SK-N-SH (cell line): ENCODE measurements around the gene CYSTM1. TPM values are rescaled to one million over a fixed set of nuclear protein-coding genes. Genes with fewer than 3 reads are reported as not detected.

Source experiments
- CTCF ChIA-PET: fragments of 300-600, 350-600 bp; formaldehyde crosslinking; extraction: SDS; loops from one replicate; lab custom pipeline; 2021; lab: Yijun Ruan, JAX
- POLR2A ChIA-PET: fragments of 350-600 bp; sonication (Branson Sonifier 250); formaldehyde crosslinking; extraction: SDS; loops from one replicate; lab custom pipeline; 2020; ENCODE audit warnings: antibody characterized with exemption, inconsistent platforms; lab: Yijun Ruan, JAX
- DNase-seq: peaks from one replicate; pipeline ENCODE4 v3.0.0; 2012
- H2AFZ ChIP-seq: fragments of 200-600 bp; sonication (generic); 2 replicates; pipeline ENCODE4 v1.8.1; 2016; ENCODE audit warnings: antibody characterized with exemption, mild to moderate bottlenecking, low read depth
- H3F3A ChIP-seq: fragments of 200-600 bp; sonication (generic); replicated peaks from 2 replicates; pipeline ENCODE3; 2016; ENCODE audit warnings: antibody characterized with exemption, mild to moderate bottlenecking; ENCODE audit not compliant: insufficient read depth
- H3K27ac ChIP-seq, 2 experiments: fragments of 200-500 bp in 1 of 2; fragments of 200-600 bp in 1 of 2; sonication (Bioruptor generic) in 1 of 2; sonication (generic), shearing (Covaris generic) in 1 of 2; 2 replicates each; pipeline versions ENCODE4 v1.5.1 to v1.6.1; 2014 to 2016; ENCODE audit warnings: low read depth in 2 of 2, inconsistent platforms in 1 of 2, low read length in 1 of 2, mild to moderate bottlenecking in 1 of 2, mixed read lengths in 1 of 2
- H3K27me3 ChIP-seq: fragments of 200-600 bp; sonication (generic), shearing (Covaris generic); 2 replicates; pipeline ENCODE4 v1.6.1; 2016; ENCODE audit warnings: mixed run types; ENCODE audit not compliant: insufficient read depth
- H3K36me3 ChIP-seq, 2 experiments: fragments of 200-500 bp in 1 of 2; fragments of 200-600 bp in 1 of 2; sonication (Bioruptor generic) in 1 of 2; sonication (generic) in 1 of 2; replicated peaks in 1 of 2; 2 replicates each; pipeline versions ENCODE3 to v1.5.1; 2014 to 2016; ENCODE audit warnings: low read length in 1 of 2, mild to moderate bottlenecking in 1 of 2; ENCODE audit not compliant: insufficient read depth in 2 of 2, control insufficient read depth in 1 of 2
- H3K4me1 ChIP-seq, 2 experiments: fragments of 200-500 bp in 1 of 2; fragments of 200-600 bp in 1 of 2; sonication (Bioruptor generic) in 1 of 2; sonication (generic), shearing (Covaris generic) in 1 of 2; 2 replicates each; pipeline versions ENCODE4 v1.5.1 to v1.6.1; 2014 to 2016; ENCODE audit warnings: low read depth in 1 of 2, low read length in 1 of 2, mixed run types in 1 of 2; ENCODE audit not compliant: insufficient read depth in 2 of 2, control insufficient read depth in 1 of 2
- H3K4me2 ChIP-seq: fragments of 200-600 bp; sonication (generic), shearing (Covaris generic); 2 replicates; pipeline ENCODE4 v1.6.1; 2017; ENCODE audit warnings: mixed run types
- H3K4me3 ChIP-seq, 2 experiments: fragments of 200-500 bp in 1 of 2; fragments of 200-600 bp in 1 of 2; sonication (Bioruptor generic) in 1 of 2; sonication (generic), shearing (Covaris generic) in 1 of 2; 2 replicates each; pipeline versions ENCODE4 v1.5.1 to v1.8.1; 2014 to 2016; ENCODE audit warnings: low read depth in 2 of 2, inconsistent platforms in 1 of 2, low read length in 1 of 2, mild to moderate bottlenecking in 1 of 2, mixed read lengths in 1 of 2, moderate library complexity in 1 of 2
- H3K79me2 ChIP-seq: fragments of 200-600 bp; sonication (generic); 2 replicates; pipeline ENCODE4 v1.8.1; 2017; ENCODE audit warnings: mild to moderate bottlenecking; ENCODE audit not compliant: insufficient read depth
- H3K9ac ChIP-seq: fragments of 200-600 bp; sonication (generic); 2 replicates; pipeline ENCODE4 v1.6.1; 2017; ENCODE audit warnings: mixed run types
- H3K9me2 ChIP-seq: fragments of 200-600 bp; sonication (generic); 2 replicates; pipeline ENCODE4 v1.6.1; 2017; ENCODE audit warnings: mixed run types
- H3K9me3 ChIP-seq: fragments of 200-600 bp; sonication (generic); 2 replicates; pipeline ENCODE4 v1.6.1; 2017; ENCODE audit warnings: mixed run types, mild to moderate bottlenecking, moderate library complexity
- H4K20me1 ChIP-seq: fragments of 200-600 bp; sonication (generic); 2 replicates; pipeline ENCODE4 v1.6.1; 2017; ENCODE audit warnings: mild to moderate bottlenecking, mixed run types; ENCODE audit not compliant: insufficient read depth
- EP300 ChIP-seq, 2 experiments: IDR thresholded peaks; 2 replicates each; pipeline versions ENCODE4 v1.4.0 to v1.6.1; 2012; ENCODE audit warnings: borderline replicate concordance in 1 of 2, low read depth in 1 of 2, low read length in 1 of 2
- FOXJ3 ChIP-seq: sonication (generic); formaldehyde crosslinking; IDR thresholded peaks from 2 replicates; pipeline ENCODE4 v1.5.1; 2020; ENCODE audit warnings: mild to moderate bottlenecking, missing genetic modification reagents
- NFIC ChIP-seq: IDR thresholded peaks from 2 replicates; pipeline ENCODE4 v1.4.0; 2012; ENCODE audit warnings: borderline replicate concordance
- POLR2AphosphoS5 ChIP-seq: IDR thresholded peaks from 2 replicates; pipeline ENCODE4 v1.6.1; 2012; ENCODE audit warnings: low read depth, low read length
- RAD21 ChIP-seq: IDR thresholded peaks from 2 replicates; pipeline ENCODE4 v1.6.1; 2012; ENCODE audit warnings: mild to moderate bottlenecking, low read length
- RCOR1 ChIP-seq: fragments of 150-350 bp; IDR thresholded peaks from 2 replicates; pipeline ENCODE4 v1.6.1; 2017; ENCODE audit warnings: antibody characterized with exemption, low read length
- TAF1 ChIP-seq: IDR thresholded peaks from 2 replicates; pipeline ENCODE4 v1.6.1; 2012; ENCODE audit warnings: low read depth, mild to moderate bottlenecking, low read length, moderate library complexity, borderline replicate concordance
- TCF12 ChIP-seq: IDR thresholded peaks from 2 replicates; pipeline ENCODE4 v1.4.0; 2012
- YY1 ChIP-seq: IDR thresholded peaks from 2 replicates; pipeline ENCODE4 v1.4.0; 2012; ENCODE audit warnings: low read depth, mild to moderate bottlenecking
- WGBS: methylation state at CpG from one replicate; pipeline ENCODE4 v1.1.6; 2017; ENCODE audit warnings: low lambda C conversion rate; 5-methylcytosine and 5-hydroxymethylcytosine counted together
- polyA plus RNA-seq, 3 experiments: library from polyadenylated mRNA; depleted of rRNA; stranded (reverse); fragments of >200 nt; gene quantifications; 2 replicates each; pipeline ENCODE4 v1.2.3, GENCODE V29; 2012
- TF ChIP-seq, protein P1 (sequence below): IDR thresholded peaks from 2 replicates; pipeline ENCODE4 v1.4.0; 2012; ENCODE audit warnings: low read depth, borderline replicate concordance
- TF ChIP-seq, protein P2 (sequence below): IDR thresholded peaks from 2 replicates; pipeline ENCODE4; 2012
- TF ChIP-seq, protein P3 (sequence below): IDR thresholded peaks from 2 replicates; pipeline ENCODE4 v1.4.0; 2012; ENCODE audit warnings: low read depth
- TF ChIP-seq, protein P4 (sequence below): IDR thresholded peaks from 2 replicates; pipeline ENCODE4 v1.6.1; 2012; ENCODE audit warnings: mild to moderate bottlenecking, low read depth, low read length, moderate library complexity
- TF ChIP-seq, protein P5 (sequence below): IDR thresholded peaks from 2 replicates; pipeline ENCODE4 v1.4.0; 2012; ENCODE audit warnings: low read depth, borderline replicate concordance

Gene CYSTM1
- polyA plus RNA-seq, 1 of the 3 experiments (the other 2 are of a cell fraction): 27.1 TPM

DNA sequence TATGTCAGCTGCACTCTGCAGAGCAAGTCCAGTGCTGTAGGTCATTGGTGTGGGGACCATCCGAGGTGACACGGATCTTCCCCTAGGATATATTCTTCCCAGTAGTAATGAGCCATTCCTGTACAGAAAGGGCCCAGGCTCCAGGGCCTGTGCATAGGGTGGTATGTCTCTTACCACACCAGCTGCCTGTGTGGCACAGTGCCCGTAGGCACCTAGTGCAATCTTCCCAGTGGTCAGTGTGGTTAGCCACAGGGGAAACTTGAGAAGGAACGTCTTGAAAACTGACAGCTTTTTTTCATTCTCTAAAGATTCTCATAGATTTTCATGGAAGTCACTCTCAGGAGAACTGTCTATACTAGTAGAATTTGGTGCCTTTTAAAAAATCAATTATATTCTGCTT, 39.8 kb downstream of the CYSTM1 start (continued):
- TF ChIP-seq NFIC (peak; percentile 92), TCF12 (peak; percentile 92), RAD21 (no peak), YY1 (no peak)
- TF ChIP-seq, protein P1, sequence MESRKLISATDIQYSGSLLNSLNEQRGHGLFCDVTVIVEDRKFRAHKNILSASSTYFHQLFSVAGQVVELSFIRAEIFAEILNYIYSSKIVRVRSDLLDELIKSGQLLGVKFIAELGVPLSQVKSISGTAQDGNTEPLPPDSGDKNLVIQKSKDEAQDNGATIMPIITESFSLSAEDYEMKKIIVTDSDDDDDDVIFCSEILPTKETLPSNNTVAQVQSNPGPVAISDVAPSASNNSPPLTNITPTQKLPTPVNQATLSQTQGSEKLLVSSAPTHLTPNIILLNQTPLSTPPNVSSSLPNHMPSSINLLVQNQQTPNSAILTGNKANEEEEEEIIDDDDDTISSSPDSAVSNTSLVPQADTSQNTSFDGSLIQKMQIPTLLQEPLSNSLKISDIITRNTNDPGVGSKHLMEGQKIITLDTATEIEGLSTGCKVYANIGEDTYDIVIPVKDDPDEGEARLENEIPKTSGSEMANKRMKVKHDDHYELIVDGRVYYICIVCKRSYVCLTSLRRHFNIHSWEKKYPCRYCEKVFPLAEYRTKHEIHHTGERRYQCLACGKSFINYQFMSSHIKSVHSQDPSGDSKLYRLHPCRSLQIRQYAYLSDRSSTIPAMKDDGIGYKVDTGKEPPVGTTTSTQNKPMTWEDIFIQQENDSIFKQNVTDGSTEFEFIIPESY: 0 out of 2 replicates have a peak, but pooled peaks have one; percentile 19
- TF ChIP-seq, protein P2, sequence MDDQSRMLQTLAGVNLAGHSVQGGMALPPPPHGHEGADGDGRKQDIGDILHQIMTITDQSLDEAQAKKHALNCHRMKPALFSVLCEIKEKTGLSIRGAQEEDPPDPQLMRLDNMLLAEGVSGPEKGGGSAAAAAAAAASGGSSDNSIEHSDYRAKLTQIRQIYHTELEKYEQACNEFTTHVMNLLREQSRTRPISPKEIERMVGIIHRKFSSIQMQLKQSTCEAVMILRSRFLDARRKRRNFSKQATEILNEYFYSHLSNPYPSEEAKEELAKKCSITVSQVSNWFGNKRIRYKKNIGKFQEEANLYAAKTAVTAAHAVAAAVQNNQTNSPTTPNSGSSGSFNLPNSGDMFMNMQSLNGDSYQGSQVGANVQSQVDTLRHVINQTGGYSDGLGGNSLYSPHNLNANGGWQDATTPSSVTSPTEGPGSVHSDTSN: peak; percentile 79

DNA sequence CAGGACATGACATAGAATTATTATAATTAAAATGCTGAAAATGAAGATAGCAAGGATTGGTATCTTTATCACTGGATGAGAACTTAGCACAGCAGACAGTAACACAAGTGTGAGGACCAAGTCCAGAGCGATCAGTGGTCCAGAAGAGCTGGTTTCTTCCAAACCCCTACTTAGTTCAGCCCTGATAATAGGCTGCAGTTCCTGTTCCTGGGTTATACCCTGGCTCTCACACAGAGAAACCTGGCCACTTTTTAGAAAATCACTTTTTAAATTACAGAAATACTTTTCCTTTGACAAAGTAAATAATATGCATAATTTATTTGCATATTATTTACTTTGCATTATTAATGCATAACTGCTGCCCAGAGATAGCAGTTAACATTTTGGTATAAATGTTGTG, 40.3 kb downstream of the CYSTM1 start:
- ChIA-PET CTCF (interaction anchor here (1.5 to 1.9 kb wide), 3 partner anchors 25 to 29 kb away, joined by 3 to 10 read pairs (median 4); no protein-coding TSS in a partner anchor), POLR2A (no interaction called here)
- H3K36me3 ChIP-seq: no peaks in the 10 kb centered on the region
- no peak overlapping the region for H3K27ac ChIP-seq
- H3K27me3 ChIP-seq: no peaks in the 10 kb centered on the region
- no peaks in the 10 kb centered on the region for H3K79me2 ChIP-seq
- no peak for DNase-seq
- 100% methylated on average over 1 of the region's 1 CpG for WGBS
- no peak overlapping the region for H3K9ac ChIP-seq
- no peak overlapping the region for H2AFZ ChIP-seq
- no peaks in the 10 kb centered on the region for H3K9me3 ChIP-seq
- H3F3A ChIP-seq: peaks cover 12% of the 10 kb centered on the region
- H3K4me1 ChIP-seq: peaks cover 11 to 36% of the 10 kb centered on the region in 2 experiments
- no peaks in the 10 kb centered on the region for H4K20me1 ChIP-seq
- TF ChIP-seq, protein P3, sequence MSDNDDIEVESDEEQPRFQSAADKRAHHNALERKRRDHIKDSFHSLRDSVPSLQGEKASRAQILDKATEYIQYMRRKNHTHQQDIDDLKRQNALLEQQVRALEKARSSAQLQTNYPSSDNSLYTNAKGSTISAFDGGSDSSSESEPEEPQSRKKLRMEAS: no peak
- TF ChIP-seq RCOR1: no peak
- no peak for TF ChIP-seq EP300 (IDR thresholded peaks at IDR 0.05; ENCODE audit: borderline replicate concordance in 1 of 2, low read depth in 1 of 2, low read length in 1 of 2)
- TF ChIP-seq, protein P2: no peak
- TF ChIP-seq TAF1: no peak
- TF ChIP-seq, protein P4, sequence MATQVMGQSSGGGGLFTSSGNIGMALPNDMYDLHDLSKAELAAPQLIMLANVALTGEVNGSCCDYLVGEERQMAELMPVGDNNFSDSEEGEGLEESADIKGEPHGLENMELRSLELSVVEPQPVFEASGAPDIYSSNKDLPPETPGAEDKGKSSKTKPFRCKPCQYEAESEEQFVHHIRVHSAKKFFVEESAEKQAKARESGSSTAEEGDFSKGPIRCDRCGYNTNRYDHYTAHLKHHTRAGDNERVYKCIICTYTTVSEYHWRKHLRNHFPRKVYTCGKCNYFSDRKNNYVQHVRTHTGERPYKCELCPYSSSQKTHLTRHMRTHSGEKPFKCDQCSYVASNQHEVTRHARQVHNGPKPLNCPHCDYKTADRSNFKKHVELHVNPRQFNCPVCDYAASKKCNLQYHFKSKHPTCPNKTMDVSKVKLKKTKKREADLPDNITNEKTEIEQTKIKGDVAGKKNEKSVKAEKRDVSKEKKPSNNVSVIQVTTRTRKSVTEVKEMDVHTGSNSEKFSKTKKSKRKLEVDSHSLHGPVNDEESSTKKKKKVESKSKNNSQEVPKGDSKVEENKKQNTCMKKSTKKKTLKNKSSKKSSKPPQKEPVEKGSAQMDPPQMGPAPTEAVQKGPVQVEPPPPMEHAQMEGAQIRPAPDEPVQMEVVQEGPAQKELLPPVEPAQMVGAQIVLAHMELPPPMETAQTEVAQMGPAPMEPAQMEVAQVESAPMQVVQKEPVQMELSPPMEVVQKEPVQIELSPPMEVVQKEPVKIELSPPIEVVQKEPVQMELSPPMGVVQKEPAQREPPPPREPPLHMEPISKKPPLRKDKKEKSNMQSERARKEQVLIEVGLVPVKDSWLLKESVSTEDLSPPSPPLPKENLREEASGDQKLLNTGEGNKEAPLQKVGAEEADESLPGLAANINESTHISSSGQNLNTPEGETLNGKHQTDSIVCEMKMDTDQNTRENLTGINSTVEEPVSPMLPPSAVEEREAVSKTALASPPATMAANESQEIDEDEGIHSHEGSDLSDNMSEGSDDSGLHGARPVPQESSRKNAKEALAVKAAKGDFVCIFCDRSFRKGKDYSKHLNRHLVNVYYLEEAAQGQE: no peak
- no peak for TF ChIP-seq FOXJ3
- TF ChIP-seq YY1: no peak
- TF ChIP-seq POLR2AphosphoS5: no peak
- TF ChIP-seq, protein P5, sequence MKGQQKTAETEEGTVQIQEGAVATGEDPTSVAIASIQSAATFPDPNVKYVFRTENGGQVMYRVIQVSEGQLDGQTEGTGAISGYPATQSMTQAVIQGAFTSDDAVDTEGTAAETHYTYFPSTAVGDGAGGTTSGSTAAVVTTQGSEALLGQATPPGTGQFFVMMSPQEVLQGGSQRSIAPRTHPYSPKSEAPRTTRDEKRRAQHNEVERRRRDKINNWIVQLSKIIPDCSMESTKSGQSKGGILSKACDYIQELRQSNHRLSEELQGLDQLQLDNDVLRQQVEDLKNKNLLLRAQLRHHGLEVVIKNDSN: no peak
- H3K4me2 ChIP-seq: no peak overlapping the region
- H3K4me3 ChIP-seq: no peak overlapping the region
- H3K9me2 ChIP-seq: no peaks in the 10 kb centered on the region
